ENCODE results near the gene ARID2.

Gene ARID2

GRCh38 chr12:45727301-45727979 lies 2.1 kb upstream of the ARID2 start:
- H3K27me3 Mint-ChIP-seq (ENCODE audit: low read depth), result no peaks in the 10 kb centered on the region
- H3K36me3 Mint-ChIP-seq (ENCODE audit: low read depth), result peaks cover 28% of the 10 kb centered on the region
- no peaks in the 10 kb centered on the region for H3K9me3 Mint-ChIP-seq
- H3K4me1 Mint-ChIP-seq (ENCODE audit: low read depth), result peaks cover 17% of the 10 kb centered on the region
- peak overlapping the region; percentile 97 for H3K4me3 Mint-ChIP-seq
- H3K27ac Mint-ChIP-seq, result peak overlapping the region; percentile 99
- DNase-seq (ENCODE audit: low spot score), result peak; percentile 90

GRCh38 chr12:45727980-45728629 lies 1.4 kb upstream of the ARID2 start:
- Mint-ChIP-seq H3K4me3 (peak overlapping the region; percentile 97), H3K27ac (peak overlapping the region; percentile 99), H3K9me3 (no peaks in the 10 kb centered on the region), H3K36me3 (ENCODE audit: low read depth) (peaks cover 27% of the 10 kb centered on the region), H3K27me3 (ENCODE audit: low read depth) (no peaks in the 10 kb centered on the region), H3K4me1 (ENCODE audit: low read depth) (peaks cover 17% of the 10 kb centered on the region)
- no peak for DNase-seq (ENCODE audit: low spot score)

DNA sequence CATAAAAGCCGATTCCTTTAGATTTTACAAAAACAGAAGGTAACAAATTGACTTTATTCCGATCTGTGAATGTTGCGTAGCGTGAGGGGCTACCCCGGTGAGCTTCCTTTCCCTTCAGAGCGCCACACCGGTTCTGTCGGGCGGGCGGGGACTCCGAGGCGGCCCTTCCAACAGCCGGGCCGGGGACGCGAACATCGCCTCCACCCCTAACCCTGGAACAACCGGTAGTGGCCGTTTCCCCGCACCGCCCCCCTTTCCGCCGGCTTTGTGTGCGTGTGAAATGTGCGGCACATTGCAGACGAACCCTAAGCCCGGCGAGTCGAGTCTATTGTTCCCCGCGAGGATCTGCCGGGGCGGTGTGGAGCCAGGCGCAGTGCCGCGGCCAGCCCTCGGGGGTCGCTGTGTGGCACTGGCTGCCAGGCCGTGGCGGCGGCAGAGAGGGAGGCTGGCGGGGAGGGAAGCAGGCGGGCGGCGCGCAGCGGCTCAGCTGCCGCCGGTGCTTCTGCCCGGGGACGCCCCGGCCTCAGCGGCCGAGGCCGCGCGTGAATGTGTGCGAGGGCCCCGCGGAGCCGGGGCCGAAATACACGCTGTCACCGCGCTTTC lies 775 bp upstream of the ARID2 start:
- H3K4me1 Mint-ChIP-seq (ENCODE audit: low read depth), result peaks cover 21% of the 10 kb centered on the region
- peak; percentile 95 for DNase-seq (ENCODE audit: low spot score)
- H3K27me3 Mint-ChIP-seq (ENCODE audit: low read depth), result no peaks in the 10 kb centered on the region
- H3K4me3 Mint-ChIP-seq, result peak overlapping the region; percentile 97
- peaks cover 29% of the 10 kb centered on the region for H3K36me3 Mint-ChIP-seq (ENCODE audit: low read depth)
- peak overlapping the region; percentile 99 for H3K27ac Mint-ChIP-seq
- no peaks in the 10 kb centered on the region for H3K9me3 Mint-ChIP-seq

DNA sequence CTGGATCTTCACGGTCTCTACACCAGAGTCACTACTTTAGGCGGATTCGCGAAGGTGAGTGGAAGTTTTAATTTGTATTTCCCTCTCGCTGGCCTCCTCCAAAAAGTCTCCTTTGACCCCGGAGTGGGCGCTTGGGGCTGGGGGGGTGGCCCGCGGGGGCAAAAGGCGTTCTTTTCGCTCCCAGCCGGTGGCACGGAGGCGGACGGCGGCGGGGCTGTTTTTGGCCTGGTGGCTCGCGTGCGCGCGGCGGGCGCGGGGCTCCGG lies 510 bp downstream of the ARID2 start:
- Mint-ChIP-seq H3K4me3 (peak overlapping the region; percentile 94), H3K27ac (peak overlapping the region; percentile 99), H3K9me3 (no peaks in the 10 kb centered on the region), H3K27me3 (ENCODE audit: low read depth) (no peaks in the 10 kb centered on the region), H3K36me3 (ENCODE audit: low read depth) (peaks cover 37% of the 10 kb centered on the region), H3K4me1 (ENCODE audit: low read depth) (peaks cover 22% of the 10 kb centered on the region)
- no peak for DNase-seq (ENCODE audit: low spot score)

DNA sequence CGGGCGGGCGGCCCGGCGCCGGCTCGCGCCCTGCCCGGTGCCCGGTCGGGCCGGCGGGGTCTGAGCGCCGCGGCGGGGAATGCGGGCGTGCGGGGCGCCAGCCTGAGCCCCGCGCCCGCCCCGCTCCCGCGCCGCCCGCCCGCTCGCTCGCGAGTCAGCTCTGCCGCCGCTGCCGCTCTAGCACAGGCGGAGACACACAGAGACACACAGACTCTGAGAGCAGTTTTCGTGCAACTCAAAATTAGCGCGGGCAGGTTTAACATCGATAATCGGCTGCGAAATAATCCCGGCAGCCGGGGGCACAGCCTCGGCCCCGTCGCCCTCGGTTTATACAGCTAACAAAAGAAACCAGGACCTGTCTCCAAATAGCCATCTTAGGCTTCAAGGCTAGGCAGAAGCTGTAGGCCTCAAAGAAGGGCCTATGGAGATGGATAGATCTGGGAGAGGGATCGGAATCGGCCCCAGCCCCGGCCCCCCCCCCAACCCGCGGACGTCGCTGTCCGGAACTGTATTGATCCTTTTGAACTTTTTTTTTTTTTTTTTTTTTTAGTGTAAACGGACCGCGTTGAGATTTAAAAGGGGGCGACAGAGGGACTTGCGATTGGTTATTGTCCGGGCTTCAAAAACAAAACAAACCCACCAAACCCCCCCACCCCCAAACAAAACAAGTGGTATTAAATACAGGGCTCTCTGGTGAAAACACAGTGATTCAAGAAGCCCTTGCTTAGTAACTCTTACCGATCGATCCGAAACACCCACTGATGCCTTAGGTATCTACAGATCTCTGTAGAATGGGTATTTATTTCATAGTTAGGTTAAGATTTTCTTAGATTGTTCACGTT lies 1.1 kb downstream of the ARID2 start:
- Mint-ChIP-seq H3K27ac (peak overlapping the region; percentile 88), H3K36me3 (ENCODE audit: low read depth) (peaks cover 39% of the 10 kb centered on the region), H3K4me3 (peak overlapping the region; percentile 91), H3K9me3 (peaks cover 3% of the 10 kb centered on the region), H3K4me1 (ENCODE audit: low read depth) (peaks cover 22% of the 10 kb centered on the region), H3K27me3 (ENCODE audit: low read depth) (no peaks in the 10 kb centered on the region)
- peak; percentile 45 for DNase-seq (ENCODE audit: low spot score)

DNA sequence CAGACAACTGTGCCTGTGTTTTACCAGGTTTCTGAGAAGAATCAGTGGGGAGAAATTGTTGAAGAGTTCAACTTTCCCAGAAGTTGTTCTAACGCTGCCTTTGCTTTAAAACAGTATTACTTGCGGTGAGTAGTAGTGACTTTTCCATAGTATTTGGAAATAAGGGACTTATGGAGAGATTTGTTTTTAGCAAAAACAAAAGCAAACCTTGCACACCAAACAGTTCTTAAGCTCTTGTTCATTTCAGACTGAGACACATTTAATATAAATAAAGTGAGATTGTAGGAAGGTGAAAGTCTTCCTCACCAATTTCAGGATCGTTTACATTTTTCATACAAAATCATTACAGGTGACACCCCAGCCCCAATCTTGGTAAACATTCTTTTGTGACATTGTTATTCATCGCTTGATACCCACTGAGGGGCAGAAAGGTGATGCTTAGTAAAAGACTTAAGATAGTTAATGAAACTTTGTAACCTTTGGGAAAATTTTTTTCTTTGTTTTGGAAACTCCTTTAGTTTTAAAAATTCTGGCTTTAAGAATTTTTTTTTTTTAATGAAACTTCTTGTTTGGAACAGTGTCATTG lies 1.8 kb downstream of the ARID2 start:
- Mint-ChIP-seq H3K36me3 (ENCODE audit: low read depth) (peaks cover 40% of the 10 kb centered on the region), H3K4me1 (ENCODE audit: low read depth) (peaks cover 22% of the 10 kb centered on the region), H3K4me3 (peak overlapping the region; percentile 91), H3K27ac (peak overlapping the region; percentile 88), H3K27me3 (ENCODE audit: low read depth) (no peaks in the 10 kb centered on the region), H3K9me3 (peaks cover 8% of the 10 kb centered on the region)
- no peak for DNase-seq (ENCODE audit: low spot score)

- peak overlapping the region; percentile 76 for H3K4me3 Mint-ChIP-seq
- peaks cover 23% of the 10 kb centered on the region for H3K4me1 Mint-ChIP-seq (ENCODE audit: low read depth)
- H3K27ac Mint-ChIP-seq, result peak overlapping the region; percentile 77
- peaks cover 18% of the 10 kb centered on the region for H3K9me3 Mint-ChIP-seq
- H3K27me3 Mint-ChIP-seq (ENCODE audit: low read depth), result no peaks in the 10 kb centered on the region
- peaks cover 48% of the 10 kb centered on the region for H3K36me3 Mint-ChIP-seq (ENCODE audit: low read depth)
- no peak for DNase-seq (ENCODE audit: low spot score)
Measured at GRCh38 chr12:45732250-45732649, 2.7 kb downstream of the ARID2 start.

GRCh38 chr12:45732936-45733335 lies 3.4 kb downstream of the ARID2 start:
- Mint-ChIP-seq H3K4me1 (ENCODE audit: low read depth) (peaks cover 21% of the 10 kb centered on the region), H3K9me3 (peaks cover 20% of the 10 kb centered on the region)

DNA sequence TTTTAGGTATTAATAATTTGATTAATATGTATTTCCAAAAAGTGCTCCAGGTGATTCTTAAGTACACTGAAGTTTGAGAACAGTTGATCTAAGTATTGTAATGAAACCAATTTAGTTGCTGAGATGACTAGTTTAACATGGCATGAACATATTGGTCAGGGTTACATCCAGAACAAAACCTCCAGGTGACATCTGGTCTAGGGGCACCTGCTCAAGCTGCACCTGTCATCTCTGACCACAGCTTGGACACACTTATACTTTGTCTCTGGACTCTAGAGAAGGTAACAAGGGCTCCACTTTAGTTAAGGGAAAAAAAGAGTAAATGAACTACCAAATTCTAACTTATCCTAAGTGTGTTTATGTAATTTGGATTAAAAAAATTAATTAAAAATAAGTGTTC lies 8.1 kb downstream of the ARID2 start:
- Mint-ChIP-seq H3K4me1 (ENCODE audit: low read depth) (peaks cover 24% of the 10 kb centered on the region), H3K27ac (no peak overlapping the region), H3K36me3 (ENCODE audit: low read depth) (peaks cover 70% of the 10 kb centered on the region)

More at GRCh38 chr12:45732936-45733335, 3.4 kb downstream of the ARID2 start:
- Mint-ChIP-seq H3K27ac (no peak overlapping the region), H3K27me3 (ENCODE audit: low read depth) (no peaks in the 10 kb centered on the region), H3K4me3 (peak overlapping the region; percentile 77), H3K36me3 (ENCODE audit: low read depth) (peaks cover 53% of the 10 kb centered on the region)
- DNase-seq (ENCODE audit: low spot score), result no peak

GRCh38 chr12:45742590-45742989 lies 13.1 kb downstream of the ARID2 start:
- Mint-ChIP-seq H3K4me1 (ENCODE audit: low read depth) (peaks cover 25% of the 10 kb centered on the region), H3K9me3 (peaks cover 6% of the 10 kb centered on the region), H3K4me3 (no peak overlapping the region), H3K27me3 (ENCODE audit: low read depth) (no peaks in the 10 kb centered on the region), H3K27ac (no peak overlapping the region), H3K36me3 (ENCODE audit: low read depth) (peaks cover 43% of the 10 kb centered on the region)
- DNase-seq (ENCODE audit: low spot score), result no peak

More for the DNA sequence above, 8.1 kb downstream of the ARID2 start:
- peaks cover 27% of the 10 kb centered on the region for H3K9me3 Mint-ChIP-seq
- no peak overlapping the region for H3K4me3 Mint-ChIP-seq
- H3K27me3 Mint-ChIP-seq (ENCODE audit: low read depth), result no peaks in the 10 kb centered on the region
- no peak for DNase-seq (ENCODE audit: low spot score)

- Mint-ChIP-seq H3K27me3 (ENCODE audit: low read depth) (no peaks in the 10 kb centered on the region), H3K4me3 (no peak overlapping the region), H3K9me3 (peaks cover 6% of the 10 kb centered on the region), H3K27ac (no peak overlapping the region), H3K36me3 (ENCODE audit: low read depth) (peaks cover 41% of the 10 kb centered on the region), H3K4me1 (ENCODE audit: low read depth) (peaks cover 28% of the 10 kb centered on the region)
- no peak for DNase-seq (ENCODE audit: low spot score)
Measured at GRCh38 chr12:45743247-45743646, 13.7 kb downstream of the ARID2 start.

DNA sequence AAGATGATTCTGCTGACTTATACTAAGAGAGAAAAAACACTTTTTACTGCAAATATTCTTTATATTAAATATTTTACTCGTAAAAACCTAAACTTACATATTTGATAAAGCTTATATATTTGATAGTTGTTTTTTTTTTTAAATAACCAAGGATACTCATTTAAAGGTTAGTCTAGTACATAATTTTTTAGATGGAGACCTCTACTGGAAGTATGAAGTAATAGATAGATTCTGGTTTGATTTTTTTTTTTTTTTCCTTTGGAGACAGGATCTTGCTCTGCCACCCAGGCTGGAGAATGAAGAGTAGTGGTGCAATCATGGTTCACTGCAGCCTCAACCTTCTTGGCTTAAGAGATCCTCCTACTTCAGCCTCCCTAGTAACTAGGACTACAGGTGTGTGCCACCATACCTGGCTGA lies 16.4 kb downstream of the ARID2 start:
- peaks cover 41% of the 10 kb centered on the region for H3K4me1 Mint-ChIP-seq (ENCODE audit: low read depth)
- no peak for DNase-seq (ENCODE audit: low spot score)
- peaks cover 39% of the 10 kb centered on the region for H3K36me3 Mint-ChIP-seq (ENCODE audit: low read depth)
- no peak overlapping the region for H3K4me3 Mint-ChIP-seq
- no peak overlapping the region for H3K27ac Mint-ChIP-seq
- H3K27me3 Mint-ChIP-seq (ENCODE audit: low read depth), result no peaks in the 10 kb centered on the region
- peaks cover 6% of the 10 kb centered on the region for H3K9me3 Mint-ChIP-seq

DNA sequence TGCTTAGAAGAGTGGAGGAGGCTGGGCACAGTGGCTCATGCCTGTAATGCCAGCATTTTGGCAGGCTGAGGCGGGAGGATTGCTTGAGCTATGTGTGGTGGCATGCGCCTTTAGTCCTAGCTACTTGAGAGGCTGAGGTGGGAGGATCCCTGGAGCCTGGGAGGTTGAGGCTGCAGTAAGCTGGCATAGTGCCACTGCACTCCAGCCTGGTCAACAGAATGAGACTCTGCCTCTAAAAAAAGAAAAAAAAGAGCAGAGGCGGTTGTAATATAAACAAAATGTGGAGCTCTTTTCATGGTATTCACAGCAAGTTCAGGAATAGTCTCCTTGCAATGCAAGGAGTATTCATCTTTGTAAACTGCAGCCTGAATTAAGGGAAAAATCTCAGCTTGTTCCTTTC lies 27.2 kb downstream of the ARID2 start:
- DNase-seq (ENCODE audit: low spot score), result no peak
- no peaks in the 10 kb centered on the region for H3K27me3 Mint-ChIP-seq (ENCODE audit: low read depth)
- H3K4me1 Mint-ChIP-seq (ENCODE audit: low read depth), result peaks cover 13% of the 10 kb centered on the region
- peaks cover 16% of the 10 kb centered on the region for H3K36me3 Mint-ChIP-seq (ENCODE audit: low read depth)
- no peaks in the 10 kb centered on the region for H3K9me3 Mint-ChIP-seq
- H3K27ac Mint-ChIP-seq, result no peak overlapping the region
- no peak overlapping the region for H3K4me3 Mint-ChIP-seq
